Nephron progenitor cell (in vitro differentiated cells): ENCODE measurements around the gene KMT5B.

Source experiments
- DNase-seq: peaks from one replicate; pipeline ENCODE4 v3.0.0; 2021
- H3K27ac Mint-ChIP-seq: 2 replicates; pipeline ENCODE4 v1.8.0; 2021; ENCODE audit warnings: mild to moderate bottlenecking, moderate library complexity, mixed read lengths
- H3K27me3 Mint-ChIP-seq: 2 replicates; pipeline ENCODE4 v1.8.0; 2021; ENCODE audit warnings: mild to moderate bottlenecking, low read depth, mixed read lengths; ENCODE audit not compliant: poor library complexity
- H3K36me3 Mint-ChIP-seq: 2 replicates; pipeline ENCODE4 v1.8.0; 2021; ENCODE audit warnings: low read depth, mixed read lengths
- H3K4me1 Mint-ChIP-seq: 2 replicates; pipeline ENCODE4 v1.8.0; 2021; ENCODE audit warnings: mixed read lengths
- H3K4me3 Mint-ChIP-seq: 2 replicates; pipeline ENCODE4 v1.8.0; 2021; ENCODE audit warnings: mild to moderate bottlenecking, moderate library complexity, mixed read lengths
- H3K9me3 Mint-ChIP-seq: 2 replicates; pipeline ENCODE4 v1.8.0; 2021; ENCODE audit warnings: mild to moderate bottlenecking, moderate library complexity, mixed read lengths
- CTCF ChIP-seq: fragments of 200-600 bp; sonication (generic); IDR thresholded peaks from 2 replicates; pipeline ENCODE4 v1.5.0; 2021; ENCODE audit warnings: antibody characterized with exemption

KMT5B gene

GRCh38 chr11:68113986-68114385, 99.1 kb downstream of the KMT5B start:
- H3K4me1 Mint-ChIP-seq = peaks cover 25% of the 10 kb centered on the region
- H3K9me3 Mint-ChIP-seq = peaks cover 3% of the 10 kb centered on the region
- TF ChIP-seq CTCF = no peak
- DNase-seq = no peak
- H3K27ac Mint-ChIP-seq = no peak overlapping the region
- no peaks in the 10 kb centered on the region for H3K27me3 Mint-ChIP-seq
- no peak overlapping the region for H3K4me3 Mint-ChIP-seq
- peaks cover 28% of the 10 kb centered on the region for H3K36me3 Mint-ChIP-seq

GRCh38 chr11:68107689-68108088, 105.4 kb downstream of the KMT5B start:
- Mint-ChIP-seq H3K4me1 (peaks cover 22% of the 10 kb centered on the region), H3K27ac (no peak overlapping the region), H3K36me3 (peaks cover 51% of the 10 kb centered on the region), H3K27me3 (no peaks in the 10 kb centered on the region), H3K9me3 (peaks cover 7% of the 10 kb centered on the region), H3K4me3 (no peak overlapping the region)
- no peak for DNase-seq
- no peak for TF ChIP-seq CTCF

DNA sequence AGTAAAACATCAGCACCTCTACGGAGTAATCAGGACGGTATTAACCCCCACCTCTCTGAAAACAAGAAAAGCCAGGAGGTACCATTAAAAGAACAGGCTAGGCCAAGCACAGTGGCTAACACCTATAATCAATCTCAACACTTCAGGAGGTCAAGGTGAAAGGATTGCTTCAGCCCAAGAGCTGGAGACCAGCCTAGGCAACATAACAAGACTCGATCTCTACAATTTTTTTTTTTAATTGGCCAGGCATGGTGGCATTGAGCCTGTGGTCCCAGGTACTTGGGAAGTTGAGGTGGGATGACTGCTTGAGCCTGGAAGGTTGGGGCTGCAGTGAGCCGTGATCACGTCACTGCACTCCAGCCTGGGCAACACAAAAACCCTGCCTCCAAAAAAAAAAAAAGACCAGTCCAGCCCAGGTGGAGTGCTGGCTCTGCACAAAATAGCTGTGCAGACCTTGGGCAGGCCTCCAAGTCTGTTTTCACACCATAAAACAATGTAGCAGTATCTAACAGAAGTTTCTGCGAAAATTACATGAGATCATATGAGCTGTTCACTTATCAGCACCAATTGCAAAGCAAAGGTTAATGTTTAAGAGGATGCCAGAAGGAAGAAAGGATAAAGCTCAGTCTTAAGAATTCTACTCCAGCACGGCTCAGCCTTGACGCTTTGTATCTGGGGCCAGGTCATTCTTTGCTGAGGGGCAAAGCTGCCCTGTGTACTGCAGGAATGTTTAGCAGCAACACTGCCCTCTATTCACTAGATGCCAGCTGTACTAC, 106.7 kb downstream of the KMT5B start:
- no peaks in the 10 kb centered on the region for H3K27me3 Mint-ChIP-seq
- peaks cover 22% of the 10 kb centered on the region for H3K4me1 Mint-ChIP-seq
- peak overlapping the region; percentile 60 for H3K27ac Mint-ChIP-seq
- DNase-seq = no peak
- peaks cover 17% of the 10 kb centered on the region for H3K9me3 Mint-ChIP-seq
- peaks cover 51% of the 10 kb centered on the region for H3K36me3 Mint-ChIP-seq
- no peak for TF ChIP-seq CTCF
- no peak overlapping the region for H3K4me3 Mint-ChIP-seq
